GM10248 (cell line): ENCODE data around the gene CFDP1.
"Not testable (repeated sequence)": the region's sequence is repeated elsewhere in the genome, so short reads cannot be mapped to it uniquely, and the experiment has no call there.

Experiments used
- CTCF ChIA-PET: fragments of 300-600 bp; sonication (Branson Sonifier 250); formaldehyde crosslinking; extraction: SDS; loops from one replicate; lab custom pipeline; 2021; ENCODE audit warnings: antibody characterized with exemption; lab: Yijun Ruan, JAX
- POLR2A ChIA-PET: fragments of 350-650 bp; sonication (Branson Sonifier 250); formaldehyde crosslinking; extraction: SDS; loops from one replicate; lab custom pipeline; 2020; ENCODE audit warnings: antibody characterized with exemption; lab: Yijun Ruan, JAX
- DNase-seq: peaks from one replicate; pipeline ENCODE4 v3.0.0; 2012; ENCODE audit errors: extremely low spot score
- TF ChIP-seq, protein P1 (sequence below): IDR thresholded peaks from 2 replicates; pipeline ENCODE4 v1.5.1; 2012; ENCODE audit warnings: mild to moderate bottlenecking, low read depth; ENCODE audit errors: extremely low read depth, missing control alignments, control extremely low read depth

CFDP1 gene

DNA sequence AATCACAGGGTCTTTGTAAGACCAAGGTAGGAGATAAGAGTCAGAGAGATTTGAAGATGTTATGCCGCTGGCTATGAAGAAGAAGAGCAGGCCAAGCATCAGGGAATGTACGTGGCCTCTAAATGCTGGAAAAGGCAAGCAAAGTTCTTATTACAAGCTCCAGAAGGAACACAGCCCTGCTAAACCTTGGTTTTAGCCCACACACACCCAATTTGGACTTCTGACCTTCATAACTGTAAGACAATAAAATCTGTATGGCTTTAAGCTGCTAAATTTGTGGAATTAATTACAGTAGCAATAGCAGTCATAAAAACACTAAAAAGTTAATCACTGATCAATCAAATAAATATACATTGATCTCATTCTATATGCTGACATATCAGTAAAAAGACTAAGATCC is 25.1 kb upstream of the CFDP1 start:
- CTCF ChIA-PET = interaction anchor here (1.0 to 1.7 kb wide), 3 partner anchors 12 to 59 kb away, joined by 3 to 6 read pairs (median 4); no protein-coding TSS in a partner anchor
- POLR2A ChIA-PET = interaction anchor here (1.3 kb wide), 1 partner anchor 25 kb away, joined by 4 read pairs; the partner anchor contains the start of gene CFDP1
- no peak for DNase-seq
- TF ChIP-seq, protein P1, sequence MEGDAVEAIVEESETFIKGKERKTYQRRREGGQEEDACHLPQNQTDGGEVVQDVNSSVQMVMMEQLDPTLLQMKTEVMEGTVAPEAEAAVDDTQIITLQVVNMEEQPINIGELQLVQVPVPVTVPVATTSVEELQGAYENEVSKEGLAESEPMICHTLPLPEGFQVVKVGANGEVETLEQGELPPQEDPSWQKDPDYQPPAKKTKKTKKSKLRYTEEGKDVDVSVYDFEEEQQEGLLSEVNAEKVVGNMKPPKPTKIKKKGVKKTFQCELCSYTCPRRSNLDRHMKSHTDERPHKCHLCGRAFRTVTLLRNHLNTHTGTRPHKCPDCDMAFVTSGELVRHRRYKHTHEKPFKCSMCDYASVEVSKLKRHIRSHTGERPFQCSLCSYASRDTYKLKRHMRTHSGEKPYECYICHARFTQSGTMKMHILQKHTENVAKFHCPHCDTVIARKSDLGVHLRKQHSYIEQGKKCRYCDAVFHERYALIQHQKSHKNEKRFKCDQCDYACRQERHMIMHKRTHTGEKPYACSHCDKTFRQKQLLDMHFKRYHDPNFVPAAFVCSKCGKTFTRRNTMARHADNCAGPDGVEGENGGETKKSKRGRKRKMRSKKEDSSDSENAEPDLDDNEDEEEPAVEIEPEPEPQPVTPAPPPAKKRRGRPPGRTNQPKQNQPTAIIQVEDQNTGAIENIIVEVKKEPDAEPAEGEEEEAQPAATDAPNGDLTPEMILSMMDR = no peak

DNA sequence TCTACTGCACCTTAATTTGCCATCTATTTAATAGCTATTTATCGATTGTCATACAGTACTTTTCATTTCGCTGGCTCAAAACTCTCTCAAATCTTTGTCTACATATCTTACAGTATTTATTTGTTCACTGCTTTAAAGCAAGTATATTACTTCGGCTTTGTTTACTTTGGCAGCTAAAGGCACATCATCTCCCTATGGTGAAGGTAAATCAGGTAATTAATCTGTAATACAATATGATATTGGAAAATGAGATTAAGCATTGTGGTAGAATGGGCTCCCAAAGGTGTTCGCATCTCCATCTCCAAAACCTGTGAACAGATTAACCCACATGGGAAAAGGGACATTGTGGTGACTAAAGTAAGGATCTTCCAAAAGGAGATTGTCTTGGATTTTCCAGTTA is 24.7 kb upstream of the CFDP1 start:
- DNase-seq = no peak
- CTCF ChIA-PET = interaction anchor here (0.7 to 2.2 kb wide), 7 partner anchors 12 to 259 kb away, joined by 3 to 10 read pairs (median 4); no protein-coding TSS in a partner anchor
- POLR2A ChIA-PET = no interaction called here
- TF ChIP-seq, protein P1 = no peak

DNA sequence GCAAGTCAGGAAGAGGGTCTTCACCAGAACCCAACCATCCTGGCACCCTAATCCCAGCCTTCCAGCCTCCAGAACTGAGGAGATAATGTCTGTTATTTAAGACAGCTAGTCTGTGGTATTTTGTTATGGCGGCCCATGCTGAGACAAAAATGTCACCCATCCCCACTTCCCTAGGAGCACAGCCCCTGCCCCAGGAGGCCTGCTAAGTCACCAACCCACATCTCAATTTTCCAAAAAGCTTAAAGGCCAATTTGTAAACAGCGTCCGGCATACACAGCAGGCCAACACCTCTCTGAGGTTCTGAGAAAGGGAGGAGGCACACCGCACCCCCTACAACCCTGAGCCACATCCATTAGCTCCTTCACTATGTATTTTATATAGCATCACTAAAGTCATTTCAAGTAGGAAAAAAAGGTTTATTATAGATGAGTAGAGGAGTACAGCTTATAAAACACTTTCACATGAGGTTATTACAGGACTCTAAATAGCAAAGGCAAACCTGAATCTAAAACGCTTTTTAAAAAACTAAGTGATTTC is 24.2 kb upstream of the CFDP1 start:
- DNase-seq = no peak
- POLR2A ChIA-PET = no interaction called here
- CTCF ChIA-PET = interaction anchor here (0.7 to 2.2 kb wide), 6 partner anchors 11 to 258 kb away, joined by 3 to 10 read pairs (median 4); no protein-coding TSS in a partner anchor

DNA sequence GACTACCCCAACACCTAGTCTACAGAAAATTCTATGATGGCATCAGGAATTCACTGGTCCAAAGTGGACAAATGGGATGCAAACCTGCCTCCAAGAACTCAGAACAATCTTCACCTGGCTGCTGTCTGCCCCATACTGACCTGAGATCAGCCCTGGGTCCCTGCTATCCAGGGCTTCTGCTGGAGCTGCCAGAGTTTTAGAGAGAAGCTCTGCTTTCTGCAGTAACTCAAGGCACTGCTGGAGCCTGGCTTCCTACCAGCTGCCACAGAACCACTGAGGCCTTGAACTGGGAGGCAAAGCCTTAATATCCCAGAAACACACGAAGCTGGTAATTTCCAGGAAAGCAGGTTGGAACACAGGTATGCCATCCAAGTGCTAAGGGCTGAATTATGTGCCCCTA is 23.7 kb upstream of the CFDP1 start:
- no peak for DNase-seq
- ChIA-PET CTCF (interaction anchor here (0.7 to 2.2 kb wide), 7 partner anchors 9 to 307 kb away, joined by 3 to 12 read pairs (median 4); no protein-coding TSS in a partner anchor), POLR2A (interaction anchor here (0.6 kb wide), 1 partner anchor 158 kb away, joined by 4 read pairs; no protein-coding TSS in a partner anchor)
- TF ChIP-seq, protein P1 = no peak

More for the DNA sequence above, 24.2 kb upstream of the CFDP1 start:
- TF ChIP-seq, protein P1 = no peak

DNA sequence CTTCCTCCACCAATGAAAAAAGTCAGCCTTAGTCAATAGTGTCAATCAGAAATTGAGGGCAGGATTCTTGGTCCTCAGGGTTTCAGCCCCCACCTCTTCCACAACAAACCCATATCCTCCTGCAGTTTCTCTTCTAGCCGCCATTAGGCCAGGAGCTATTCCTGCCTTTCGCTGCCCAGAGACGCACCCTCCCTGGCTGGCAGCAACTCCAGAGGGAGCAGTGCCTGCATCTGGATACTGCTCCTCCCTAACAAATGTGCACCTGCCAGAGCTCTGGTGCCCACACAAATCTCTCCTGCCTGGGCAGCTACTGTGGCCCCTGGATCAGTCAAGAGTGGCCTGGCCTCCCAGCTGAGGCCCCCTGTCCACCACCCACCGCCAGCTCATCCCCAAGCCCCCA is 23.2 kb upstream of the CFDP1 start:
- not testable (repeated sequence) for DNase-seq
- ChIA-PET POLR2A (interaction anchor here (0.6 kb wide), 1 partner anchor 159 kb away, joined by 4 read pairs; no protein-coding TSS in a partner anchor), CTCF (interaction anchor here (0.7 to 2.2 kb wide), 5 partner anchors 9 to 308 kb away, joined by 3 to 12 read pairs (median 3); no protein-coding TSS in a partner anchor)

DNA sequence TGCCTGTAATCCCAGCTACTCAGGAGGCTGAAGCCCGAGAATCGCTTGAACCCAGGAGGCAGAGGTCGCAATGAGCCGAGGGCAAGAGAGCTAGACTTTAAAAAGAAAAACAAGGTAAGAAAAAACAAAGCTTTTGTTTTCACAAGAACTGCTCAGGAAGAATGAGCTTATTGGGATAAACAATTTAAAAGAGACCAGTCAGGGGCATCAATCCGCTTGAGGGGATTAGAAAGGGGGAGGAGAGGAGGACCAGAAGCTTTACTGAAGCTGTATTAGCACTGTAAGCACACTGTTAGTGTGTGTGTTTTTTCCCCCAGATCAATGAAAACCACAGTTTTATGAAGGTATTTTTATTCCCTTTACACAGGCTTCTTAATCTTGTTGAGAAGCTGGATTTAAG is 22.4 kb upstream of the CFDP1 start:
- DNase-seq = no peak
- TF ChIP-seq, protein P1 = no peak
- ChIA-PET POLR2A (no interaction called here), CTCF (interaction anchor here (0.9 to 2.2 kb wide), 3 partner anchors 9 to 22 kb away, joined by 3 to 12 read pairs (median 10); no protein-coding TSS in a partner anchor)
